Hepatocyte (in vitro differentiated cells): ENCODE measurements around the gene RBM33.

ENCODE experiments used
- EZH2 ChIP-seq: fragments of 200-600 bp; sonication (generic); IDR thresholded peaks from 2 replicates; pipeline ENCODE4 v1.6.1; 2016; ENCODE audit warnings: antibody characterized with exemption, mild to moderate bottlenecking, borderline replicate concordance
- TF ChIP-seq, protein P1 (sequence below): fragments of 200-600 bp; sonication (generic); IDR thresholded peaks from 2 replicates; pipeline ENCODE4 v1.5.1; 2016; ENCODE audit warnings: antibody characterized with exemption, mild to moderate bottlenecking; ENCODE audit not compliant: poor library complexity

DNA sequence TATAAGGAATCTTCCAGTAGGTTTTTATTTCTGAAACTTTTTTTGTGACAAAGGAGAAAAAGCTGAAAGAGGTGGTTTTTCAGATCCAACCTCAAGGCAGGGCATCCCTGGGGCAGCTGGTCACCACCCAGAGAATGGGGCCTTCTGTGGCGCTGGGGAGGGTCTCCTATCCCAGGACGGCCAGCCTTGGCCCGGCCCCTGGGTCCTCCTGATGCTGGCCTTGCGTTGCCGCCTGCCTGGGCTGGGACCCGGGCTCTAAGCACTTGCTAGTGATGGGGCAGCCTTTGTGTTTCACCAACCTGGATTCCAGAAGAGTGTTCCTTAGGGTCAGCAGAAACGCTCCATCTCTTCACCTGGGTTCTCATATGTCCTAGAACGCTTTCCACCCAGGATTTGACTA lies 151.5 kb downstream of the RBM33 start:
- TF ChIP-seq, protein P1, sequence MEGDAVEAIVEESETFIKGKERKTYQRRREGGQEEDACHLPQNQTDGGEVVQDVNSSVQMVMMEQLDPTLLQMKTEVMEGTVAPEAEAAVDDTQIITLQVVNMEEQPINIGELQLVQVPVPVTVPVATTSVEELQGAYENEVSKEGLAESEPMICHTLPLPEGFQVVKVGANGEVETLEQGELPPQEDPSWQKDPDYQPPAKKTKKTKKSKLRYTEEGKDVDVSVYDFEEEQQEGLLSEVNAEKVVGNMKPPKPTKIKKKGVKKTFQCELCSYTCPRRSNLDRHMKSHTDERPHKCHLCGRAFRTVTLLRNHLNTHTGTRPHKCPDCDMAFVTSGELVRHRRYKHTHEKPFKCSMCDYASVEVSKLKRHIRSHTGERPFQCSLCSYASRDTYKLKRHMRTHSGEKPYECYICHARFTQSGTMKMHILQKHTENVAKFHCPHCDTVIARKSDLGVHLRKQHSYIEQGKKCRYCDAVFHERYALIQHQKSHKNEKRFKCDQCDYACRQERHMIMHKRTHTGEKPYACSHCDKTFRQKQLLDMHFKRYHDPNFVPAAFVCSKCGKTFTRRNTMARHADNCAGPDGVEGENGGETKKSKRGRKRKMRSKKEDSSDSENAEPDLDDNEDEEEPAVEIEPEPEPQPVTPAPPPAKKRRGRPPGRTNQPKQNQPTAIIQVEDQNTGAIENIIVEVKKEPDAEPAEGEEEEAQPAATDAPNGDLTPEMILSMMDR: no peak
- no peak for TF ChIP-seq EZH2
